NCI-H2196 treated with DMSO at 0.1 percent for 48 hours (cell line): ENCODE data around the gene USP43.
"Not testable (repeated sequence)": the region's sequence is repeated elsewhere in the genome, so short reads cannot be mapped to it uniquely, and the experiment has no call there.

Source experiments
- DNase-seq: peaks from one replicate; lab custom pipeline; 2025; ENCODE audit not compliant: unreplicated experiment; lab: John Stamatoyannopoulos, UW

Gene USP43

GRCh38 chr17:9644910-9645751, at the start of gene USP43:
Gene USP43 (plus strand): TSS chr17:9645517. CDS start chr17:9645633, 116 bp downstream.
- no peak for DNase-seq

- not testable (repeated sequence) for DNase-seq
Measured at GRCh38 chr17:9597638-9598037, 47.7 kb upstream of the USP43 start.

- DNase-seq: no peak
Measured at GRCh38 chr17:9598661-9599060, 46.7 kb upstream of the USP43 start.

GRCh38 chr17:9604583-9604982, 40.7 kb upstream of the USP43 start:
- DNase-seq: not testable (repeated sequence)

GRCh38 chr17:9606453-9606852, 38.9 kb upstream of the USP43 start:
- DNase-seq: no peak

- not testable (repeated sequence) for DNase-seq
Measured at GRCh38 chr17:9607058-9607457, 38.3 kb upstream of the USP43 start.

- DNase-seq: no peak
Measured at GRCh38 chr17:9611557-9611956, 33.8 kb upstream of the USP43 start.

GRCh38 chr17:9612006-9612405, 33.3 kb upstream of the USP43 start:
- DNase-seq: no peak

- no peak for DNase-seq
Measured at GRCh38 chr17:9615486-9615885, 29.8 kb upstream of the USP43 start.

GRCh38 chr17:9622961-9623360, 22.4 kb upstream of the USP43 start:
- no peak for DNase-seq

GRCh38 chr17:9628509-9628908, 16.8 kb upstream of the USP43 start:
- DNase-seq: no peak

- no peak for DNase-seq
Measured at GRCh38 chr17:9632741-9633140, 12.6 kb upstream of the USP43 start.

GRCh38 chr17:9635340-9635739, 10.0 kb upstream of the USP43 start:
- no peak for DNase-seq

- DNase-seq: no peak
Measured at GRCh38 chr17:9636501-9636900, 8.8 kb upstream of the USP43 start.

GRCh38 chr17:9640388-9640787, 4.9 kb upstream of the USP43 start:
- not testable (repeated sequence) for DNase-seq

- no peak for DNase-seq
Measured at GRCh38 chr17:9643611-9644010, 1.7 kb upstream of the USP43 start.

GRCh38 chr17:9645851-9646545, 681 bp downstream of the USP43 start:
- DNase-seq: no peak

GRCh38 chr17:9646546-9646885, 1.2 kb downstream of the USP43 start:
- no peak for DNase-seq

GRCh38 chr17:9647014-9647413, 1.7 kb downstream of the USP43 start:
- no peak for DNase-seq

GRCh38 chr17:9648521-9649110, 3.3 kb downstream of the USP43 start:
- no peak for DNase-seq

- no peak for DNase-seq
Measured at GRCh38 chr17:9658593-9659211, 13.4 kb downstream of the USP43 start.

- DNase-seq: no peak
Measured at GRCh38 chr17:9661027-9661426, 15.7 kb downstream of the USP43 start.
